Right atrium auricular region (tissue), 2 donors: Measurements from ENCODE around the gene ZNF624. TPM values are rescaled to one million over a fixed set of nuclear protein-coding genes. Genes with fewer than 3 reads are reported as not detected.

Experiments used
- DNase-seq: peaks from one replicate; pipeline ENCODE4 v3.0.0-alpha.2; 2019; ENCODE audit warnings: low spot score
- H3K27ac ChIP-seq, 2 donors: fragments of 200-600 bp; sonication (generic); 1 replicate in 1 of 2; 2 replicates in 1 of 2; pipeline ENCODE4 v1.5.1; 2016 to 2019
- H3K27me3 ChIP-seq, 2 donors: fragments of 200-600 bp; sonication (generic); one replicate each; pipeline versions ENCODE4 v1.5.1 to v1.6.0; 2017 to 2019
- H3K36me3 ChIP-seq: fragments of 200-600 bp; sonication (generic); one replicate; pipeline ENCODE4 v1.5.1; 2016
- H3K4me1 ChIP-seq, 2 donors: fragments of 200-600 bp; sonication (generic); one replicate each; pipeline versions ENCODE4 v1.5.1 to v1.6.0; 2017 to 2019
- H3K4me3 ChIP-seq, 2 donors: fragments of 200-600 bp; sonication (generic); 1 replicate in 1 of 2; 2 replicates in 1 of 2; pipeline ENCODE4 v1.5.1; 2017 to 2019; ENCODE audit warnings: mild to moderate bottlenecking in 1 of 2, moderate library complexity in 1 of 2
- H3K9me3 ChIP-seq, 2 donors: fragments of 200-600 bp; sonication (generic); one replicate each; pipeline ENCODE4 v1.5.1; 2019
- total RNA-seq, 2 donors: library from RNA; depleted of rRNA; stranded (reverse); fragments of >200 nt; gene quantifications; one replicate each; pipeline ENCODE4 v1.1.0, GENCODE V29; 2016
- TF ChIP-seq, protein P1 (sequence below), 2 donors: fragments of 200-600 bp; sonication (generic); IDR thresholded peaks; one replicate each; pipeline ENCODE4 v1.5.1; 2019; ENCODE audit warnings: antibody characterized with exemption in 2 of 2

ZNF624 gene
- total RNA-seq, 2 donors from 2014 or later: 0.55 to 0.78 TPM

DNA sequence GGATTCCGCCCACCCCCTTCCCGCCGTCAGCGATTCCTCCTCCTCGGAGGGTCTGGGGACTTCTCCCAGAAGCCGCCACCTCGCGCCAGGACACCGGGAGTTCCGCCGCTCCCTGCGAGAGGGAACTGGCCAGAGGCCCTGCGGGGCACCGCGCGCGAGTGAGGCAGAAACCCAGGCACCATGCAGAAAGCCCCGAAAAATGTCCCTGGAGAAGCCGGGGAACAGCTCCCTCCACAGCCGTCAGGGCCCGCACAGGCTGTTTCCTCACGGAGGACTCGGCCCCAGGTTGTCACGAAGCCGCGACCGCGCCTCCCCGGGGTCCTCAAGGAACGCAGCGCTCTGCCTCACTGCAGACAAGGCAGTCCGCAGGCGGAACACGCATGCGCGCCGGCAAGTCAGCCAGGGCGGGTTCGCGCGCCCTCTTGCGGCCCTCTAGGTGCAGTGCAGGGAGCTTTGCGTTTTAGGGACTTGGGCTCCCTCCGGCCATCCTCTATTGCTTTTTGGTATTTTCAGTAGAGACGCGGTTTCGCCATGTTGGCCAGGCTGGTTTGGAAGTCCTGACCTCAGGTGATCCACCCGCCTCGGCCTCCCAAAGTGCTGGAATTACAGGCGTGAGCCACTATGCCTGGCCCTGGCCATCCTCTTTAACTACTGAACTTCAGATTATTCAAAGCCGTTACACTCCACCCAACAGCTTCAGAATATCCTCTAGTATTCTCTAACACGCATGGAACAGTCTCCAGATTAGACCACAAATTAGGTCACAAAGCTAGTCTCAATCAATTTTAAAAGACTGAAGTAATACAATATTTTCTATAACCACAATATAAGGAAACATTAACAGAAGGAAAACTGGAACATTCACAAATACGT is 64.3 kb downstream of the ZNF624 start:
- Histone ChIP-seq H3K36me3 (no peaks in the 10 kb centered on the region), H3K4me3 (peak overlapping the region; percentile 57 to 58), H3K9me3 (no peaks in the 10 kb centered on the region), H3K27me3 (no peaks in the 10 kb centered on the region), H3K27ac (peak overlapping the region; percentile 54 to 67), H3K4me1 (peaks cover 0 to 9% of the 10 kb centered on the region in 2 donors)
- TF ChIP-seq, protein P1, sequence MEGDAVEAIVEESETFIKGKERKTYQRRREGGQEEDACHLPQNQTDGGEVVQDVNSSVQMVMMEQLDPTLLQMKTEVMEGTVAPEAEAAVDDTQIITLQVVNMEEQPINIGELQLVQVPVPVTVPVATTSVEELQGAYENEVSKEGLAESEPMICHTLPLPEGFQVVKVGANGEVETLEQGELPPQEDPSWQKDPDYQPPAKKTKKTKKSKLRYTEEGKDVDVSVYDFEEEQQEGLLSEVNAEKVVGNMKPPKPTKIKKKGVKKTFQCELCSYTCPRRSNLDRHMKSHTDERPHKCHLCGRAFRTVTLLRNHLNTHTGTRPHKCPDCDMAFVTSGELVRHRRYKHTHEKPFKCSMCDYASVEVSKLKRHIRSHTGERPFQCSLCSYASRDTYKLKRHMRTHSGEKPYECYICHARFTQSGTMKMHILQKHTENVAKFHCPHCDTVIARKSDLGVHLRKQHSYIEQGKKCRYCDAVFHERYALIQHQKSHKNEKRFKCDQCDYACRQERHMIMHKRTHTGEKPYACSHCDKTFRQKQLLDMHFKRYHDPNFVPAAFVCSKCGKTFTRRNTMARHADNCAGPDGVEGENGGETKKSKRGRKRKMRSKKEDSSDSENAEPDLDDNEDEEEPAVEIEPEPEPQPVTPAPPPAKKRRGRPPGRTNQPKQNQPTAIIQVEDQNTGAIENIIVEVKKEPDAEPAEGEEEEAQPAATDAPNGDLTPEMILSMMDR (IDR thresholded peaks at IDR 0.05): peak; percentile 98 to 100
- DNase-seq: peak; percentile 93

DNA sequence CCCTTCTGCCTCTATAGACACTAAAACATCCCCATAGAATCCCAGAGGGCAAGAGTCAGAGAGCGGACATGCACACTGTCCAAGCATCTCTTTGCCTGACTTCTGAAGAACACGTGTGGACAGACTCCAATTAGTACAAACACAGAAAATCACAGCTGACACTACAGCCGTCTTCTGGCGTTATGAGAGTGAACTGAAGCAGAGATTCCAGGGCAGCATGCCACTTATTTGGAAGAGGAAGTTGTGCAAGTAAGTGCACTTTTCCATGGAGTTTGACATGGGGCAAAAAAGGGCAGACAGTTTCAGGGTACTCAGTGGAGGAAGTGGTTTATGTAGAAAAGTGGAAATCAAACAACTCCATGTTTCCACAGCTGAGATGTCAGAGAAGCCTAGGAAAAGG is 67.9 kb downstream of the ZNF624 start:
- H3K4me3 ChIP-seq: no peak overlapping the region
- H3K4me1 ChIP-seq: peaks cover 0 to 16% of the 10 kb centered on the region in 2 donors
- no peak overlapping the region for H3K27ac ChIP-seq
- TF ChIP-seq, protein P1 (IDR thresholded peaks at IDR 0.05): no peak
- DNase-seq: no peak
- no peaks in the 10 kb centered on the region for H3K36me3 ChIP-seq
- H3K27me3 ChIP-seq: no peaks in the 10 kb centered on the region
- no peaks in the 10 kb centered on the region for H3K9me3 ChIP-seq

DNA sequence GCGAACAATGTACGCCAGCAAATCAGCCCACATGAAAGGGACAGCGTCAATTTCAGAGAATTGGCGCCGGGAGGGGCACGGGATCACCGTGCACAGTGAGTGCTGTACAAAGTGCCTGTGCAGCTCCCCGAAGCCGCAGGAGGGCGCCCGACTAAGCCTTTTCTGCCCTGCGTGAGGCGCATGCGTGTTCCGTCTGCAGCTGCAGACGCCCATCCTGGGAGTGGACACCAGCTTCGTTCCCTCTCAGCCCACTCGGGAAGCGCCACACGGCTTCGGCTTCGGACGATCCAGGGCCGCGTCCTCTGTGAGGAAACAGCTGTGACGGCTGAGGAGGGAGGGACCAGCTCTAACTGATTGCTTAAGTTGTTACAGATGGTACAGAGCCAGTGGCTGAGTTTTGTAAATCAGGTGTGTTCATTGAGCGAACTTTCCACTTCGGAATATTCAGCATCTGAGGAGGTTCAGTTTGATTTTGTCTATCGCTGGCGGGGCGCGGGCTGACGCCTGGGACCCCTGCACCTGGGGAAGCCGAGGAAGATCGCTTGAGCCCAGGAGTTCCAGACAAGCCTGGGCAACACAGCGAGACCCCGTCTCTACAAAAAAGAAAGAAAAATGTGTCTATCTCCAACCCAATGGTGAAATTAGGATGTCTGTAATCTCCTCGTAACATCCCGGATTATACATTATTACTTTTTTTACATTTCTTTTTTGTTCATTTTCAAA is 69.2 kb downstream of the ZNF624 start:
- TF ChIP-seq, protein P1 (IDR thresholded peaks at IDR 0.05): peak; percentile 75 to 97
- Histone ChIP-seq H3K27me3 (no peaks in the 10 kb centered on the region), H3K4me1 (peaks cover 0 to 16% of the 10 kb centered on the region in 2 donors), H3K27ac (peak overlapping the region; percentile 42 to 44), H3K36me3 (no peaks in the 10 kb centered on the region), H3K4me3 (peak overlapping the region; percentile 15 to 37), H3K9me3 (no peaks in the 10 kb centered on the region)
- DNase-seq: peak; percentile 92

DNA sequence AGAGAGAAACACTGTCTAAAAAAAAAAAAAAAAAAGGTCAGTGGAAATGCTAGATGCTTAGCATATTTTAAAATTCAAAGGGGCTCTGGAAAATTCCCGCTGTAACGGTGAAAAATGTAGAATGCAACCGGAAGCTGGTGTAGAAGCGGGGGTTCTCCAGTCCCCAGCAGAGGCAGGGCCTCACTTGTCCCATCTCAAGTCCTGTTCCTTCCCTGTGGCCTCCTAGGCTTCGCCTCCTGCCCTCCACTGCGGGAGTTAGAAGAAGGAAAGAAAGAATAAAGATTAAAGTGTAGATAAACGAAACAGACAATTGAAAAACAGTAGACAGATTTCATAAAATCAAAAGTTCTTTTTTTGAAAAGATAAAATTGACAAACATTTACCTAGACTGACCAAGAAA is 69.9 kb downstream of the ZNF624 start:
- Histone ChIP-seq H3K27me3 (no peaks in the 10 kb centered on the region), H3K36me3 (no peaks in the 10 kb centered on the region), H3K27ac (no peak overlapping the region), H3K4me1 (peaks cover 0 to 14% of the 10 kb centered on the region in 2 donors), H3K9me3 (no peaks in the 10 kb centered on the region), H3K4me3 (peak overlapping the region in 1 of 2 donors; percentile 37)
- DNase-seq: no peak
- TF ChIP-seq, protein P1 (IDR thresholded peaks at IDR 0.05): no peak

DNA sequence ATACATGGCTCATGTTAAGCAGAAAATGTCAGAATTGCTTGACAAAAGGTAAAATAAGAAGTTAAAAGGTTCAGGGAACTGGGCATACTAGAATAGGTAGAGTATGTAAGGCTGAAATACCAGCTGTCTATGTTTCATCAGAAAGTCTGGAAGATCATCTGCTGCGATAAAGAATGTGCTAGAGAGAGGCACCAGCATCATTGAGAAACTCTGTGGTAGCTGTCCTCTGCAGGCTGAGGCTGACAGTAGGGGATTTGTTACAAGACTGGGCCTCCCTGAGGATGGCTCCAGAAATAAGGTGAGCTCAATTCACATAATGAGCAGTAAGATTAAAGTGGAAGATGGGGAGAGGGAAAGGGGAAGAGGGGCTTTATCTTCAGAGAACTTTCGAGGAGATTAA is 80.2 kb downstream of the ZNF624 start:
- Histone ChIP-seq H3K27ac (no peak overlapping the region), H3K36me3 (no peaks in the 10 kb centered on the region), H3K4me3 (no peak overlapping the region), H3K4me1 (peaks cover 0 to 6% of the 10 kb centered on the region in 2 donors), H3K9me3 (no peaks in the 10 kb centered on the region), H3K27me3 (no peaks in the 10 kb centered on the region)
- DNase-seq: no peak
- TF ChIP-seq, protein P1 (IDR thresholded peaks at IDR 0.05): no peak

Other genes with a start within 250 kb of the ZNF624 start
- 10 to 100 TPM in 1 of 2 donors, 1 to 10 TPM in 1; 6.7 to 15.0 TPM for gene TRPV2, start 238.3 kb downstream of the ZNF624 start, total RNA-seq
- gene LRRC75A, start 161.7 kb downstream of the ZNF624 start, total RNA-seq: 1 to 10 TPM in 1 of 2 donors, under 1 TPM in 1; 0.93 to 2.6 TPM
- 1 to 10 TPM; 5.2 to 8.7 TPM for gene ZNF287, start 84.6 kb downstream of the ZNF624 start, total RNA-seq
- gene CCDC144A, start 36.4 kb upstream of the ZNF624 start, total RNA-seq: 1 to 10 TPM in 1 of 2 donors, under 1 TPM in 1; 0.82 to 1.9 TPM